ENCODE data around the gene CD300A. TPM values are rescaled to one million over a fixed set of nuclear protein-coding genes. Genes with fewer than 3 reads are reported as not detected.

The CD300A gene
- total RNA-seq, 2 experiments from 2014 or later, result 2.2 to 2.4 TPM

DNA sequence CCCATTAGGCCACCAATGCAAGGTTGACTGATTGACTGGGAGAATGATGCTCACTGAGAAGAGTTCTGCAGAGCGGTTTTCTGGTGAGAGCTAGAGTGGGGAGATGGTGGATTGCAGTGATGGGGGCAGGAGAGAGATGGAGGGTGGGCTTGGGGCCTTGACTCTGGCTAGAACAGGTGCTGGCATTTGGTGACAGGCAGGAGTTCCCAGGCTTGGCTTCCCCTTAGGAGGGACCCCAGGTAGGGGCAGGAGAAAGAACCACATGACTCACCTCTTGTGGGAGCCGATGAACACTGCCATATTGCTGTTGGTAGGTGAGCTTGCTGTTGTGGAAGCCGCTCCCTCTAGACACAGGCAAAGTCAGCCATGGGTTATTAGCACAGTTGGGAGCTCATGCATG lies 56.9 kb downstream of the CD300A start:
- TF ChIP-seq, protein P1, sequence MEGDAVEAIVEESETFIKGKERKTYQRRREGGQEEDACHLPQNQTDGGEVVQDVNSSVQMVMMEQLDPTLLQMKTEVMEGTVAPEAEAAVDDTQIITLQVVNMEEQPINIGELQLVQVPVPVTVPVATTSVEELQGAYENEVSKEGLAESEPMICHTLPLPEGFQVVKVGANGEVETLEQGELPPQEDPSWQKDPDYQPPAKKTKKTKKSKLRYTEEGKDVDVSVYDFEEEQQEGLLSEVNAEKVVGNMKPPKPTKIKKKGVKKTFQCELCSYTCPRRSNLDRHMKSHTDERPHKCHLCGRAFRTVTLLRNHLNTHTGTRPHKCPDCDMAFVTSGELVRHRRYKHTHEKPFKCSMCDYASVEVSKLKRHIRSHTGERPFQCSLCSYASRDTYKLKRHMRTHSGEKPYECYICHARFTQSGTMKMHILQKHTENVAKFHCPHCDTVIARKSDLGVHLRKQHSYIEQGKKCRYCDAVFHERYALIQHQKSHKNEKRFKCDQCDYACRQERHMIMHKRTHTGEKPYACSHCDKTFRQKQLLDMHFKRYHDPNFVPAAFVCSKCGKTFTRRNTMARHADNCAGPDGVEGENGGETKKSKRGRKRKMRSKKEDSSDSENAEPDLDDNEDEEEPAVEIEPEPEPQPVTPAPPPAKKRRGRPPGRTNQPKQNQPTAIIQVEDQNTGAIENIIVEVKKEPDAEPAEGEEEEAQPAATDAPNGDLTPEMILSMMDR (IDR thresholded peaks at IDR 0.05), result no peak
- H3K4me3 Mint-ChIP-seq, result no peak overlapping the region
- ChIA-PET POLR2A (no interaction called here), CTCF (no interaction called here)
- no peaks in the 10 kb centered on the region for H3K36me3 Mint-ChIP-seq (ENCODE audit: low read depth)
- peaks cover 24% of the 10 kb centered on the region for H3K27me3 Mint-ChIP-seq
- intact Hi-C loops (cut with micrococcal nuclease), result no loop called here
- no peak overlapping the region for H3K27ac Mint-ChIP-seq
- peaks cover 12% of the 10 kb centered on the region for H3K4me1 Mint-ChIP-seq (ENCODE audit: low read depth)
- ATAC-seq (no peak), DNase-seq (no peak)
- H3K9me3 Mint-ChIP-seq, result peaks cover 12% of the 10 kb centered on the region

- Mint-ChIP-seq H3K27me3 (peaks cover 28% of the 10 kb centered on the region), H3K27ac (no peak overlapping the region), H3K4me1 (ENCODE audit: low read depth) (peaks cover 10% of the 10 kb centered on the region), H3K4me3 (no peak overlapping the region), H3K36me3 (ENCODE audit: low read depth) (no peaks in the 10 kb centered on the region), H3K9me3 (peaks cover 7% of the 10 kb centered on the region)
- POLR2A ChIA-PET, result no interaction called here
- no peak for ATAC-seq
- CTCF ChIA-PET, result interaction anchor here (1.3 kb wide), 1 partner anchor 41 kb away, joined by 3 read pairs; no protein-coding TSS in a partner anchor
- TF ChIP-seq, protein P1 (IDR thresholded peaks at IDR 0.05), result no peak
- no peak for DNase-seq
- intact Hi-C loops (cut with micrococcal nuclease), result no loop called here
Measured at GRCh38 chr17:74524653-74525464, 58.4 kb downstream of the CD300A start.

- Mint-ChIP-seq H3K27me3 (peaks cover 31% of the 10 kb centered on the region), H3K4me3 (no peak overlapping the region), H3K27ac (no peak overlapping the region), H3K9me3 (peaks cover 7% of the 10 kb centered on the region), H3K36me3 (ENCODE audit: low read depth) (no peaks in the 10 kb centered on the region), H3K4me1 (ENCODE audit: low read depth) (peaks cover 6% of the 10 kb centered on the region)
- DNase-seq (no peak), ATAC-seq (no peak)
- TF ChIP-seq, protein P1 (IDR thresholded peaks at IDR 0.05), result no peak
- ChIA-PET POLR2A (no interaction called here), CTCF (interaction anchor here (1.2 to 1.3 kb wide), 2 partner anchors 40 to 157 kb away, joined by 3 to 4 read pairs; no protein-coding TSS in a partner anchor)
- intact Hi-C loops (cut with micrococcal nuclease), result no loop called here
Measured at GRCh38 chr17:74525465-74525725, 59.0 kb downstream of the CD300A start.

DNA sequence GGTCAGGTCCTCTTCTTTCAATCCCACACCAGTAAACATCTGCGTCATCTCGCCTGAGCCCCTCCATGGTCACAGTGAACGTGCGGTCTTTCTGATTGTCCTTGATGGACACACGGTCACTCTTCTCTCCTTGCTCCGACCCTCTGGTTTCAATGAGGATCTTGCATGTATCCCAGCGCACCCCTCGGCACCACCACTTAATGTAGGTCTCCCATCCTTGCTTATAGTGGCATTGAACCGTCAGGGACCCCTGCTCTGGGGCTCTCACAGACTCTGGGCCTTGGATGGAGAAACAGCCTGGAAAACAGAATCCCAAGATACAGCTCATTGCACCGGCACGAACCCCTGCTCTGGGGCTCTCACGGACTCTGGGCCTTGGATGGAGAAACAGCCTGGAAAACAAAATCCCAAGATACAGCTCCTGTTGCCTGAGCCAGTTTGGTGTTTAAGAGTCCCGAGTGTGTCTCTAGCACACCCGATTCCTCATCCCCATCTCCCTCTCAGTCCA lies 59.4 kb downstream of the CD300A start:
- ATAC-seq, result no peak
- Mint-ChIP-seq H3K36me3 (ENCODE audit: low read depth) (no peaks in the 10 kb centered on the region), H3K27ac (no peak overlapping the region), H3K4me1 (ENCODE audit: low read depth) (peaks cover 4% of the 10 kb centered on the region), H3K9me3 (peaks cover 6% of the 10 kb centered on the region), H3K4me3 (no peak overlapping the region), H3K27me3 (peaks cover 32% of the 10 kb centered on the region)
- TF ChIP-seq, protein P1 (IDR thresholded peaks at IDR 0.05), result no peak
- intact Hi-C loops (cut with micrococcal nuclease), result no loop called here
- DNase-seq, result no peak
- ChIA-PET POLR2A (no interaction called here), CTCF (interaction anchor here (0.8 to 1.3 kb wide), 3 partner anchors 40 to 157 kb away, joined by 3 to 4 read pairs (median 4); no protein-coding TSS in a partner anchor)

DNA sequence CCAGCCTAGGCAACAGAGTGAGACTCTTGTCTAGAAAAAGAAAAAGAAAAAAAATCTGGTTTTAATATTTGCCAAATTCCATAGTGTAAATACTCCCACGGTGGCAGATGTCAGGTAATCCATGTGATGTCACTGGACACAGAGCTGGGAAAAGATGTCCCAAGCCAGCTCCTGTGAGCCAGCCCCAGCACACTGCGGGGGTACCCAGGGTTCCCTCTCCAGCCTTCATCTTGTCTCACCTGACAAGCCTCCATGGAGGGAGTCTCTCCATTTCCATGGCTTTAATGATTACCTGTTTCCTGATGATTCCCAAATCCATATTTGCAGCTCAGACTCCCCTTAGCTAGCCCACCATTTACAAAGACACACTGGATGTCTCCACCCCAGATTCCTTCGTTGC lies 60.2 kb downstream of the CD300A start:
- no peak for DNase-seq
- H3K4me1 Mint-ChIP-seq (ENCODE audit: low read depth), result no peaks in the 10 kb centered on the region
- CTCF ChIA-PET, result interaction anchor here (0.7 to 1.2 kb wide), 4 partner anchors 34 to 158 kb away, joined by 3 to 4 read pairs (median 4); no protein-coding TSS in a partner anchor
- peaks cover 5% of the 10 kb centered on the region for H3K9me3 Mint-ChIP-seq
- peaks cover 27% of the 10 kb centered on the region for H3K27me3 Mint-ChIP-seq
- no peak overlapping the region for H3K4me3 Mint-ChIP-seq
- intact Hi-C loops (cut with micrococcal nuclease), result no loop called here
- ATAC-seq, result no peak
- H3K36me3 Mint-ChIP-seq (ENCODE audit: low read depth), result no peaks in the 10 kb centered on the region
- no peak overlapping the region for H3K27ac Mint-ChIP-seq
- TF ChIP-seq, protein P1 (IDR thresholded peaks at IDR 0.05), result no peak
- POLR2A ChIA-PET, result interaction anchor here (1.2 kb wide), 1 partner anchor 15 kb away, joined by 3 read pairs; no protein-coding TSS in a partner anchor

All from activated CD8-positive, alpha-beta T cell treated with anti-CD3 and anti-CD28 coated beads for 36 hours (primary cell).